Measurements from ENCODE around the gene TMEM259. TPM values are rescaled to one million over a fixed set of nuclear protein-coding genes. Genes with fewer than 3 reads are reported as not detected.

The TMEM259 gene
- total RNA-seq, 2 donors from 2014 or later, result 183 to 267 TPM

- peaks cover 30% of the 10 kb centered on the region for H3K9me3 ChIP-seq
- no peak overlapping the region for H3K4me3 ChIP-seq
- no peaks in the 10 kb centered on the region for H3K36me3 ChIP-seq
- DNase-seq (ENCODE audit: low spot score) (no peak), ATAC-seq (ENCODE audit: insufficient number of reproducible peaks, low FRiP score, low read depth) (no peak)
- TF ChIP-seq CTCF (IDR thresholded peaks at IDR 0.05), result no peak
- H3K27ac ChIP-seq, result no peak overlapping the region
- H3K27me3 ChIP-seq (replicated peaks; ENCODE audit: insufficient read depth), result no peaks in the 10 kb centered on the region
- H3K4me1 ChIP-seq (ENCODE audit: control insufficient read depth in 1 of 2, low read depth in 2 of 2), result no peaks in the 10 kb centered on the region
Measured at GRCh38 chr19:1055028-1055425, 34.1 kb upstream of the TMEM259 start.

DNA sequence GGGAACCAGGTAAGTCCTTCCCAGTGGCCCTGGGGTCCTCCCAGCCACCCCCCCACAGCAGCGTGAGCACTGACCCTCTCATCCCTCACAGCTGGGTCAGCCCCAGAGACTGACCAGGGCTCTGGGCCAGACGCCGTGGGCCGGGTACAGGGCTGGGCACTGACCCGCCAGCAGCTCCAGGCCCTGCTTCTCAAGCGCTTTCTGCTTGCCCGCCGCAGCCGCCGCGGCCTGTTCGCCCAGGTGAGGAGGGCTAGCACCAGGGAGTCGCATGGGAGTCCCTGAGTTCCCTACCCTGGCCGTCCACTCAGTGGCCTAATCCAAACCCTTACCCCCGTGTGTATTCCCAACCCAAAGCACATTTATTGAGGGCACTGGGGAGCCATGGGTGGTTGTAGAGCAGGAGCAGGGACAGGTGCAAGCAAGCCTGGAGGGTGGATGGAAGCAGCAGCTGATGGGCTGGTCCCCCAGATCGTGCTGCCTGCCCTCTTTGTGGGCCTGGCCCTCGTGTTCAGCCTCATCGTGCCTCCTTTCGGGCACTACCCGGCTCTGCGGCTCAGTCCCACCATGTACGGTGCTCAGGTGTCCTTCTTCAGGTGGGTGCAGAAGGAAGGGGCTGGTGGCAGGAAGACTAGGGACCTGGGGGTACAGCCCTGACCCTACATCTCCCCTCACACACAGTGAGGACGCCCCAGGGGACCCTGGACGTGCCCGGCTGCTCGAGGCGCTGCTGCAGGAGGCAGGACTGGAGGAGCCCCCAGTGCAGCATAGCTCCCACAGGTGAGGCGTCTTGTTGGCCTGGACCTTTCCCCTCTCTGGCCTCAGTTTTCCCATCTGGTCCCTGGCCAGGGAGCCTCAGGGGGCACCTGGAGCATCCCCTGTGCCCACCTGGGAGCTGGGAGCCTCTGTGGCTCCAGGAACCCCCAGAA is 33.4 kb upstream of the TMEM259 start:
- ATAC-seq (ENCODE audit: insufficient number of reproducible peaks, low FRiP score, low read depth) (no peak), DNase-seq (ENCODE audit: low spot score) (no peak)
- H3K27ac ChIP-seq, result no peak overlapping the region
- H3K9me3 ChIP-seq, result peaks cover 30% of the 10 kb centered on the region
- no peak for TF ChIP-seq CTCF (IDR thresholded peaks at IDR 0.05)
- no peaks in the 10 kb centered on the region for H3K4me1 ChIP-seq (ENCODE audit: control insufficient read depth in 1 of 2, low read depth in 2 of 2)
- no peaks in the 10 kb centered on the region for H3K27me3 ChIP-seq (replicated peaks; ENCODE audit: insufficient read depth)
- no peaks in the 10 kb centered on the region for H3K36me3 ChIP-seq
- H3K4me3 ChIP-seq, result no peak overlapping the region

- Histone ChIP-seq H3K4me1 (ENCODE audit: control insufficient read depth in 1 of 2, low read depth in 2 of 2) (no peaks in the 10 kb centered on the region), H3K27ac (no peak overlapping the region), H3K9me3 (peaks cover 24% of the 10 kb centered on the region), H3K4me3 (no peak overlapping the region), H3K36me3 (no peaks in the 10 kb centered on the region), H3K27me3 (replicated peaks; ENCODE audit: insufficient read depth) (no peaks in the 10 kb centered on the region)
- ATAC-seq (ENCODE audit: insufficient number of reproducible peaks, low FRiP score, low read depth), result no peak
- TF ChIP-seq CTCF (IDR thresholded peaks at IDR 0.05), result no peak
- DNase-seq (ENCODE audit: low spot score), result no peak
Measured at GRCh38 chr19:1053176-1054101, 32.5 kb upstream of the TMEM259 start.

DNA sequence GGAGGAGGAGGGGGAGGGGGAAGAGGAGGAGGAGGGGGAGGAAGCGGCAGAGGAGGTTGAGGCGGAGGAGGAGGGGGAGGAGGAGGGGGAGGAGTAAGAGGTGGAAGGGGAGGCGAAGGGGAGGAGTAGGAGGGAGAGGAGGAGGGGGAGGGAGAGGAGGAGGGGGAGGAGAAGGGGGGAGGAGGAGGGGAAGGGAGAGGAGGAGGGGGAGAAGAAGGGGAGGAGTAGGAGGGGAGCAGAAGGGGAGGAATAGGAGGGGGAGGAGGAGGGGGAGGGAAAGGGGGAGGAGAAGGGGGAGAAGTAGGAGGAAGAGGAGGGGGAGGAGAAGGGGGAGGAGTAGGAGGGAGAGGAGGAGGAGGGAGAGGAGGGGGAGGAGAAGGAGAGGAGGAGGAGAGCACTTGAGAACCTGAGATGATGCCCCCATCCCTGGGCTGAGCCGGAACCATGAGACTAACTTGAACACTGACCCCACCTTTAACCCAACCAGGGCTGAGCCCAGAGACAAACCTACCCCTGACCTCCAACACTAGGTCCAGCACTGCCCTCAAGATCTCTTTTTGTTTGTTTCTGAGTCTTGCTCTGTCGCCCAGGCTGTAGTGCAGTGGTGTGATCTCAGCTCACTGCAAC is 31.5 kb upstream of the TMEM259 start:
- no peak overlapping the region for H3K27ac ChIP-seq
- H3K27me3 ChIP-seq (replicated peaks; ENCODE audit: insufficient read depth), result no peaks in the 10 kb centered on the region
- no peak for DNase-seq (ENCODE audit: low spot score)
- H3K4me3 ChIP-seq, result no peak overlapping the region
- H3K36me3 ChIP-seq, result no peaks in the 10 kb centered on the region
- no peak for TF ChIP-seq CTCF (IDR thresholded peaks at IDR 0.05)
- no peaks in the 10 kb centered on the region for H3K4me1 ChIP-seq (ENCODE audit: control insufficient read depth in 1 of 2, low read depth in 2 of 2)
- H3K9me3 ChIP-seq, result peaks cover 17% of the 10 kb centered on the region
- no peak for ATAC-seq (ENCODE audit: insufficient number of reproducible peaks, low FRiP score, low read depth)

Data from thoracic aorta (tissue), 2 donors.